ENCODE measurements around the gene MAP3K14. TPM values are rescaled to one million over a fixed set of nuclear protein-coding genes. Genes with fewer than 3 reads are reported as not detected.

The MAP3K14 gene
- total and polyA plus RNA-seq, 2 of the 4 experiments (the other 2 are of a cell fraction) = 4.1 to 21.7 TPM

- Histone ChIP-seq H3K27ac (ENCODE audit: insufficient read depth, low read length) (no peak overlapping the region), H3K23ac (ENCODE audit: low read depth, low read length) (no peak overlapping the region), H2BK15ac (ENCODE audit: low read depth, low read length) (no peak overlapping the region), H2AK9ac (replicated peaks; ENCODE audit: low read depth, low read length, poor library complexity) (no peak overlapping the region), H2AFZ (replicated peaks; ENCODE audit: low read length, poor library complexity) (no peak overlapping the region), H3K56ac (ENCODE audit: extremely low read depth, insufficient read depth, low read length) (no peak overlapping the region), H4K91ac (ENCODE audit: insufficient read depth, low read depth, low read length) (no peak overlapping the region), H3K4me2 (ENCODE audit: low read depth, low read length) (peak overlapping the region; percentile 75; the same call in 1 of the 2 replicates), H3K9me3 (ENCODE audit: control insufficient read depth, insufficient read depth, low read length) (no peaks in the 10 kb centered on the region), H4K8ac (ENCODE audit: low read depth in 2 of 2, low read length in 2 of 2) (no peak overlapping the region), H3K4ac (ENCODE audit: low read depth, low read length) (0 out of 2 replicates have a peak overlapping the region, but pooled peaks have one; percentile 24), H3K27me3 (ENCODE audit: control insufficient read depth, insufficient read depth, low read length) (peaks cover 15% of the 10 kb centered on the region), H3K9me1 (ENCODE audit: insufficient read depth, low read length) (no peaks in the 10 kb centered on the region), H2AK5ac (ENCODE audit: low read depth, low read length) (peak overlapping the region; percentile 33; the same call in 1 of the 2 replicates), H2BK20ac (ENCODE audit: low read depth, low read length) (no peak overlapping the region), H3K18ac (ENCODE audit: low read depth, low read length) (no peak overlapping the region; the same call in 1 of the 2 replicates), H3K14ac (replicated peaks; ENCODE audit: low read depth, low read length) (no peak overlapping the region), H2BK5ac (ENCODE audit: low read depth, low read length, poor library complexity, severe bottlenecking) (no peak overlapping the region), H3K79me1 (ENCODE audit: low read depth in 1 of 2, low read length in 2 of 2) (peaks cover 0 to 14% of the 10 kb centered on the region in 2 experiments; a peak in 1 of 4 replicates), H4K5ac (ENCODE audit: low read depth, low read length) (no peak overlapping the region), H3K4me3 (ENCODE audit: insufficient read depth, low read depth, low read length) (no peak overlapping the region), H2BK120ac (ENCODE audit: low read depth, low read length) (no peak overlapping the region), H4K20me1 (ENCODE audit: insufficient read depth, low read length) (no peaks in the 10 kb centered on the region), H3K9ac (ENCODE audit: low read depth, low read length) (no peak overlapping the region), H3K36me3 (ENCODE audit: control insufficient read depth, insufficient read depth, low read length) (no peaks in the 10 kb centered on the region), H3K4me1 (ENCODE audit: control insufficient read depth, insufficient read depth, low read length) (peaks cover 16% of the 10 kb centered on the region)
- dilution Hi-C loops (cut with HindIII; ENCODE audit: low sequenced_read_pairs, unreplicated experiment) = no loop called here
- DNase-seq = no peak
- WGBS, 2 experiments (ENCODE audit: extremely low coverage in 2 of 2, insufficient read length in 1 of 2) = 53% methylated on average over 3 of the region's 8 CpGs; no CpG with 5 or more reads in 1 of the 2 experiments
- TF ChIP-seq RFX5 (IDR thresholded peaks at IDR 0.05; ENCODE audit: low read depth, low read length) (no peak), MXI1 (IDR thresholded peaks at IDR 0.05; ENCODE audit: borderline replicate concordance, low read depth, low read length) (no peak), MAZ (IDR thresholded peaks at IDR 0.05; ENCODE audit: borderline replicate concordance, low read depth, low read length) (no peak), SMC3 (IDR thresholded peaks at IDR 0.05; ENCODE audit: low read depth, low read length) (no peak), NFE2L2 (IDR thresholded peaks at IDR 0.05; ENCODE audit: low read depth, low read length) (no peak), FOS (IDR thresholded peaks at IDR 0.05; ENCODE audit: low read depth, low read length) (no peak), RAD21 (IDR thresholded peaks at IDR 0.05; ENCODE audit: low read length) (no peak), CHD1 (IDR thresholded peaks at IDR 0.05; ENCODE audit: low read depth, low read length) (no peak), USF2 (IDR thresholded peaks at IDR 0.05; ENCODE audit: low read depth, low read length) (no peak), BHLHE40 (IDR thresholded peaks at IDR 0.05; ENCODE audit: low read depth, low read length) (no peak), MAFK (IDR thresholded peaks at IDR 0.05; ENCODE audit: low read depth, low read length) (no peak), CEBPB (IDR thresholded peaks at IDR 0.05; ENCODE audit: low read depth, low read length) (no peak), POLR2A (IDR thresholded peaks at IDR 0.05; ENCODE audit: low read depth, low read length) (no peak), CTCF (conservative IDR thresholded peaks at IDR 0.05; ENCODE audit: low read depth, low read length) (no peak), RCOR1 (IDR thresholded peaks at IDR 0.05; ENCODE audit: insufficient replicate concordance, low read length) (no peak), ELK1 (IDR thresholded peaks at IDR 0.05; ENCODE audit: borderline replicate concordance, low read depth, low read length) (no peak)
- in situ Hi-C loops (cut with MboI; ENCODE audit: low sequenced_read_pairs) = loop anchor here (25.0 kb wide), 1 partner anchor 364 kb away; no protein-coding TSS in a partner anchor
- ChIA-PET POLR2A (ENCODE audit: unreplicated experiment) (no interaction called here), CTCF (no interaction called here)
- intact Hi-C loops (cut with micrococcal nuclease) = loop anchor here (1.0 kb wide), 1 partner anchor 48 kb away; no protein-coding TSS in a partner anchor
- ATAC-seq (ENCODE audit: low read depth) = no peak
- no TSS peak for BruUV-seq (replicated peaks)
These were observed 93.8 kb downstream of the MAP3K14 start for GRCh38 chr17:45222996-45223538.
